Endothelial cell of umbilical vein (primary cell): ENCODE data around the gene AIG1. TPM values are rescaled to one million over a fixed set of nuclear protein-coding genes. Genes with fewer than 3 reads are reported as not detected.

Experiments
- BruUV-seq: library from RNA; stranded (reverse); fragments of 400-500 nt; replicated peaks from 2 replicates; lab custom pipeline; 2021; lab: Mats Ljungman, UMichigan
- CTCF ChIA-PET: fragments of 300-600, 350-600 bp; sonication (Branson Sonifier 250); formaldehyde crosslinking; loops from one replicate; lab custom pipeline; 2021; ENCODE audit warnings: antibody characterized with exemption, inconsistent platforms; lab: Charles Lee
- POLR2A ChIA-PET: fragments of 300-600, 350-600 bp; sonication (Branson Sonifier 250); formaldehyde crosslinking; loops from one replicate; lab custom pipeline; 2021; ENCODE audit warnings: antibody characterized with exemption, inconsistent platforms; lab: Charles Lee
- DNase-seq: peaks from one replicate; pipeline ENCODE4 v3.0.0-alpha.2; 2011; ENCODE audit warnings: low read depth, low spot score
- FAIRE-seq: peaks from 2 replicates; lab custom pipeline; 2011; peaks lifted over from hg19 to GRCh38; lab: Jason Lieb, UNC
- H2AFZ ChIP-seq: 2 replicates; pipeline ENCODE4 v1.6.0; 2012; ENCODE audit warnings: low read depth, low read length, control low read depth, inconsistent platforms
- H3K27ac ChIP-seq: 2 replicates; pipeline ENCODE4 v1.5.1; 2011; ENCODE audit warnings: low read depth, mild to moderate bottlenecking, control low read depth, low read length, moderate library complexity; ENCODE audit not compliant: insufficient read depth
- H3K27me3 ChIP-seq, 2 experiments: 2 replicates each; pipeline versions ENCODE4 v1.6.0 to v1.6.1; 2011; ENCODE audit warnings: low read length in 2 of 2, mixed read lengths in 1 of 2; ENCODE audit not compliant: control insufficient read depth in 2 of 2, insufficient read depth in 2 of 2
- H3K36me3 ChIP-seq, 2 experiments: 2 replicates in 1 of 2; 3 replicates in 1 of 2; pipeline ENCODE4 v1.5.1; 2011; ENCODE audit warnings: low read length in 2 of 2, mild to moderate bottlenecking in 1 of 2, moderate library complexity in 1 of 2; ENCODE audit not compliant: control insufficient read depth in 2 of 2, insufficient read depth in 2 of 2; ENCODE audit errors: extremely low read depth in 1 of 2
- H3K4me1 ChIP-seq: 3 replicates; pipeline ENCODE4 v1.5.1; 2011; ENCODE audit warnings: mild to moderate bottlenecking, low read length; ENCODE audit not compliant: control insufficient read depth, insufficient read depth; ENCODE audit errors: extremely low read depth
- H3K4me2 ChIP-seq: 2 replicates; pipeline ENCODE4 v1.6.1; 2011; ENCODE audit warnings: low read length, control low read depth, mixed read lengths; ENCODE audit not compliant: insufficient read depth
- H3K4me3 ChIP-seq, 3 experiments: fragments of 200-600 bp in 1 of 3; sonication (generic), shearing (Covaris generic) in 1 of 3; replicated peaks in 1 of 3; 2 replicates each; pipeline ENCODE4 v1.5.1; 2011 to 2016; ENCODE audit warnings: control low read depth in 3 of 3, low read length in 3 of 3, mild to moderate bottlenecking in 2 of 3, inconsistent platforms in 1 of 3, low read depth in 1 of 3, moderate library complexity in 1 of 3; ENCODE audit not compliant: insufficient read depth in 1 of 3
- H3K79me2 ChIP-seq: 2 replicates; pipeline ENCODE4 v1.6.0; 2012; ENCODE audit warnings: low read length, inconsistent platforms; ENCODE audit not compliant: control insufficient read depth, insufficient read depth
- H3K9ac ChIP-seq: replicated peaks from 2 replicates; pipeline ENCODE3; 2011; ENCODE audit warnings: low read length, control low read depth; ENCODE audit not compliant: insufficient read depth; ENCODE audit errors: extremely low read depth
- H3K9me1 ChIP-seq: replicated peaks from 3 replicates; pipeline ENCODE4 v1.6.0; 2011; ENCODE audit warnings: mild to moderate bottlenecking, low read length; ENCODE audit not compliant: control insufficient read depth, insufficient read depth; ENCODE audit errors: extremely low read depth
- H3K9me3 ChIP-seq: replicated peaks from 2 replicates; pipeline ENCODE4 v1.5.1; 2012; ENCODE audit warnings: low read length, inconsistent platforms; ENCODE audit not compliant: control insufficient read depth, insufficient read depth
- H4K20me1 ChIP-seq: replicated peaks from 2 replicates; pipeline ENCODE3; 2011; ENCODE audit warnings: mild to moderate bottlenecking, low read length; ENCODE audit not compliant: control insufficient read depth, insufficient read depth; ENCODE audit errors: extremely low read depth
- CTCF ChIP-seq, 2 donors: IDR thresholded peaks; 1 replicate in 1 of 2; 2 replicates in 1 of 2; pipeline ENCODE4 v1.5.1; 2011; ENCODE audit warnings: low read length in 2 of 2, mild to moderate bottlenecking in 2 of 2, moderate library complexity in 2 of 2, control low read depth in 1 of 2, inconsistent platforms in 1 of 2, low read depth in 1 of 2; ENCODE audit not compliant: insufficient read depth in 1 of 2; ENCODE audit errors: extremely low read depth in 1 of 2
- EZH2 ChIP-seq: IDR thresholded peaks from 2 replicates; pipeline ENCODE4 v1.6.1; 2012; ENCODE audit warnings: borderline replicate concordance, low read depth, mild to moderate bottlenecking, moderate library complexity, low read length, inconsistent platforms; ENCODE audit not compliant: severe bottlenecking
- FOS ChIP-seq: IDR thresholded peaks from 2 replicates; pipeline ENCODE4 v1.6.1; 2011; ENCODE audit warnings: mild to moderate bottlenecking, low read length, moderate library complexity, borderline replicate concordance; ENCODE audit not compliant: insufficient read depth
- GATA2 ChIP-seq: IDR thresholded peaks from 2 replicates; pipeline ENCODE4 v1.7.0; 2011; ENCODE audit warnings: low read depth, mild to moderate bottlenecking, moderate library complexity, mixed read lengths, low read length; ENCODE audit not compliant: insufficient read length, insufficient read depth
- JUN ChIP-seq: IDR thresholded peaks from 2 replicates; pipeline ENCODE4 v1.6.1; 2011; ENCODE audit warnings: borderline replicate concordance, low read depth; ENCODE audit not compliant: insufficient read length, insufficient read depth
- MAX ChIP-seq: IDR thresholded peaks from 2 replicates; pipeline ENCODE4 v1.6.1; 2011; ENCODE audit not compliant: insufficient read depth, insufficient read length
- MYC ChIP-seq: IDR thresholded peaks from one replicate; pipeline ENCODE4 v1.6.1; 2011; ENCODE audit warnings: mild to moderate bottlenecking, low read depth, low read length
- POLR2A ChIP-seq: IDR thresholded peaks from 2 replicates; pipeline ENCODE4 v1.6.1; 2012; ENCODE audit warnings: low read depth, mild to moderate bottlenecking, control low read depth, low read length
- POLR2AphosphoS5 ChIP-seq: IDR thresholded peaks from 2 replicates; pipeline ENCODE4 v1.6.1; 2012; ENCODE audit warnings: low read depth, mild to moderate bottlenecking, control low read depth, low read length, moderate library complexity; ENCODE audit not compliant: insufficient read depth
- dilution Hi-C: fragments of 300-500 bp; cut with MboI; formaldehyde crosslinking; loops from one replicate; pipeline ENCODE4 v1.15.0; 2019; ENCODE audit warnings: low sequenced_read_pairs; ENCODE audit not compliant: extremely low pct_ligation_motif_present
- intact Hi-C: fragments of 100-400 bp; cut with micrococcal nuclease; formaldehyde crosslinking; loops from one replicate; pipeline ENCODE4 v1.10.0; 2022
- polyA plus RNA-seq, 4 experiments: library from polyadenylated mRNA; depleted of rRNA in 3 of 4; stranded (reverse) in 3 of 4; unstranded in 1 of 4; fragments of >200 nt; gene quantifications; 2 replicates each; pipeline versions ENCODE4 v1.2.1 to v1.2.3, GENCODE V29; 2011 to 2012; ENCODE audit warnings: missing spikeins in 1 of 4
- total RNA-seq: library from RNA; stranded (reverse); gene quantifications from 2 replicates; pipeline ENCODE4 v1.2.3, GENCODE V29; 2021

The AIG1 gene
- total and polyA plus RNA-seq, 2 donors (not counting 3 experiments of a cell fraction or from before 2014, with no cell fraction given), result 17.7 to 22.7 TPM

GRCh38 chr6:143159001-143159400 is 98.3 kb downstream of the AIG1 start:
- Histone ChIP-seq H3K9me3 (no peaks in the 10 kb centered on the region), H2AFZ (no peak overlapping the region), H3K4me2 (no peak overlapping the region), H3K27me3 (no peaks in the 10 kb centered on the region), H3K9ac (no peak overlapping the region), H3K27ac (no peak overlapping the region), H3K9me1 (no peaks in the 10 kb centered on the region), H4K20me1 (no peaks in the 10 kb centered on the region), H3K4me1 (no peaks in the 10 kb centered on the region), H3K4me3 (no peak overlapping the region), H3K79me2 (no peaks in the 10 kb centered on the region), H3K36me3 (no peaks in the 10 kb centered on the region)
- CTCF ChIA-PET, result interaction anchor here (1.6 to 2.1 kb wide), 4 partner anchors 10 to 178 kb away, joined by 3 to 7 read pairs (median 4); no protein-coding TSS in a partner anchor
- FAIRE-seq, result no peak
- dilution Hi-C loops (no loop called here), intact Hi-C loops (no loop called here)
- TF ChIP-seq EZH2, result no peak
- no peak for TF ChIP-seq MYC
- no peak for TF ChIP-seq POLR2A
- no peak for TF ChIP-seq GATA2
- no peak for TF ChIP-seq POLR2AphosphoS5
- TF ChIP-seq FOS, result no peak
- no peak for TF ChIP-seq JUN
- TF ChIP-seq CTCF (IDR thresholded peaks at IDR 0.05; ENCODE audit: extremely low read depth in 1 of 2, insufficient read depth in 1 of 2, low read depth in 1 of 2, low read length in 2 of 2), result no peak
- no peak for TF ChIP-seq MAX
- no TSS peak for BruUV-seq
- POLR2A ChIA-PET, result no interaction called here
- DNase-seq, result no peak
